GM21529 (cell line): ENCODE data around the gene CD55.

Experiments used
- ATAC-seq: cut with Tn5 transposase; IDR thresholded peaks from one replicate; pipeline ENCODE4 v1.9.1; 2021; ENCODE audit not compliant: unreplicated experiment

Gene CD55

DNA sequence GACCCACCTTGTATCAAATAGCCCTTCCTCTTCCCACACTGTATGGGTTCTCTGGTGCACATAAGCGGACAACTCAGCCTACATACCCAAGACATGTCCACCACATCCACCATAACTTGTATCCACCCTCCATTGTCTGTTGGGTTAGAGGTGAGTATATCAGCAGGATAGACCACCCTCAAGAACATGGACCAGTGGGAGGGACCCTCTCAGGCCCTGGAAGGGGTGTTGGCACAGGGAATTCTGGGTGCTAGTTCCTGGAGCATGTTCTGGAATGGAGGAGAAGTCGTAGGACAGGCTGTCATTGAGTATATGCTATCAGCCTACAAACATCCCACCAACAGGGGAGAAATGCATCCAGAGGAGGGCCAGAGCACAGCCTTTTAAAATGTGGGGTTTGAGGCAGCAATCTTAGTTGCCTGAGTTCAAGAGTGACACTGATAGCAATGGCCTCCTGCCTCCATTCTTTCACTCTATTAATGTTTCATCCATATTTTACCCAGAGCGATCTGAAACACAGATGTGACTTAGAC is 7.5 kb downstream of the CD55 start:
- no peak for ATAC-seq

DNA sequence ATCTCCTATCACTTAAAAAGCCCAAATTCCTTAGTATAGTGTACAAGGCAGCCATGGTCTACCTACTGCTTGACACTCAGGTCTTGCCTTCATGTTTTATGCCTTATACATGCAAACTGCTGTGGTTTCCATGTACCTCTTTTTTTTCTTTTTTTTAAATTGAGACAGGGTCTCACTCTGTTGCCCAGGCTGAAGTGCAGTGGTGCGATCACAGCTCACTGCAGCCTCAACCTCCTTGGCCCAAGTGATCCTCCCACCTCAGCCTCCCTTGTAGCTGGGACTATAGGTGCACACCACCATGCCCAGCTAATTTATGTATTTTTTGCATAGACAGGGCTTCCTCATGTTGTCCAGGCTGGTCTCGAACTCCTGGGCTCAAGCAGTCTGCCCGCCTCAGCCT is 8.0 kb downstream of the CD55 start:
- ATAC-seq, result no peak

DNA sequence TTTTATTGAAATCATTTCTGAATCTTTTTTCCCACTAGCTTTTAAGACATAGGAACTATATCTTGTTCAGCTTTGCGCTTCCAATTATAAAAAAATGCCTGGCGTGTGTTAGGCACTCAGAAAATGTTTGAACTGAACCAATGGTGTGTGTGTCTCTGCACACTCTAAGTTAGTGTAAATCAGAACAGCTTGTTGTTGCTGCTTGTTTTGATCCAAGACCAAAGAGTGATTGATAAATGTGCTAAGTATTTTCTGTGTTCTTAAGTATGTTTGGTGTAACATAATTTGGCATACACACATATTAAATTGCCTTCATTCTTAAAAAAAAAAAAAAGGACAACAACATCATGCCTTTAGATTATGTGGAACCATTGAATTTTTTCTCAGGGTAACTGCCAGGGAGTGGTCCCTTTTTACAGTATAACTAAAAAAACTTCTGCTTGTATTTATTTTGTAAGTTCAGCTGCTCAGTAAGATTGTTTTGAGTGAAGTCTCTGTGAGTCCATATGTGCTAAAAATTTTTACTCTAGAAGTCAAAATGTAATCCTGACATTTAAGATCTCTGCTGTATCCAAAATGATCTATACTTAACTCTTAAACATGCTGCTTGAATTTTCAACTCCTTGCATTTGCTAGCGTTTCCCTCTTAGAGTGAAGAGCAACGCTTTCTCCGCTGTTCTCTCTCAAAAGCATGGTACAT is 8.7 kb downstream of the CD55 start:
- ATAC-seq, result no peak

DNA sequence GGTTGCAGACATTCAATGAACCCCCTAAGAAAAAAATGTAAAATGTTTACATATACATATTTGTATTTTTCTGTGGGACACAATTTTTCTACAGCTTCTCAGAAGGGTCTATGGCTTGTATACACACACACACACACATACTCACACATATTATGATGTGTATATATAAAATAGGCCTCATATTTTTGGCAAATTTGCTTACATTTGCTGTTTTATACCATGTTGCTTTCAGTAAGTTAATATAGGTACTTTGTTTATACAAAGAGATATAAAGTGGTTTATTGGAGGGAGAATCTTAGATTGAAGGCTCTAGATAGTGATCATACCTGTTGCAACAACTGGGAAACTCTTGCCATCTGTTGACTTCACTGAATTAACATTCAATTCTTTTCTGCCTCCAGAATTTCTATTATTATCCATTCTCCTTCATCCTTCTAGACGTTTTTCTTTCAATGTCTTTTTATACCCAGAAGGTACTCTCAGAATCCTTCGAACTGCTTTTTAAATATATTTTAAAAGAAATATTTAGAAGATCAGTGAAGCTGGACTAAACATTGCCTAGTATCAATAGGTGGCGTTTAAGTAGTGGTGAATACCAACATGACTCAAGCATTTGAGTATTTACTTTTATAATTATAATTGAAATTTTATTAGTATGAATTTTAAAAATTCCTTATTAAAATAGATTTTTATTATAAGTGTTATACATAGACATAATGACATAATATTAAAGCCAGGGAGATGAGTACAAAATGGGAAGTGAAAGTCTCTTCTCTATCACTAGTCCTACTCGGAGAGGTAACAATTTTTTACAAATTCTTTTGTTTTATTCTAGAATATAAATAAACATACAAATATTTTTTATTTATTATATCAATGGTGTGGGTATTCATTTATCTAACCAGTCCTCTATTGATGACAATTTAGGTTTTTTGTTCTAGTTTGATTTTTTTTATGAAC is 10.2 kb downstream of the CD55 start:
- ATAC-seq, result no peak

DNA sequence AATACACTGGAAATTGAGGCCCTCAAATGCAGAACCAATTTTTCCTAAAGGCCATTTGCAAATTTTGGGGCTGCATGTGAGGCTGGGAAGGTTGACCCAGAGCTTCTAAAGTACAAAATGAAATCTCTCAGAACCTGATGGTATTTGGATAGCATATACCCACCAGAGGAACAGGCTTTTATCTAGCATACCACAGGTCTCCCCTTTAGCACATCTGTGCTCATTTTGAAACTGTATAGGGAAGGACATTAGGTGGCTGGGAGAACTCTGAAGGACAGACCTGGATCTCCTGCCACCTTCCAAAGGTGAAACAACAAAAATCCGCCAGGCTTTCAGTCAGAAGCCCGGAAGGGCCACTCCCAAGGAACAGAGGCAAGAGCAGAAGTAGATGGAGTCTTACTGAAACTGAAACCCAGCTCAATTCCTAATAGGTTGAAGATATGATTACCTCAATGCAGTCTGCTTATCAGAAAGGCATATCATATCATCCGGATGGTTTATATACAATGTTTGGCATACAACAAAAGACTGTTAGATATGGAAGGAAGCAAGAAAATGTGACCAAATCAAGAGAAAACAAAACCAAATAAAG is 11.6 kb downstream of the CD55 start:
- ATAC-seq, result no peak

DNA sequence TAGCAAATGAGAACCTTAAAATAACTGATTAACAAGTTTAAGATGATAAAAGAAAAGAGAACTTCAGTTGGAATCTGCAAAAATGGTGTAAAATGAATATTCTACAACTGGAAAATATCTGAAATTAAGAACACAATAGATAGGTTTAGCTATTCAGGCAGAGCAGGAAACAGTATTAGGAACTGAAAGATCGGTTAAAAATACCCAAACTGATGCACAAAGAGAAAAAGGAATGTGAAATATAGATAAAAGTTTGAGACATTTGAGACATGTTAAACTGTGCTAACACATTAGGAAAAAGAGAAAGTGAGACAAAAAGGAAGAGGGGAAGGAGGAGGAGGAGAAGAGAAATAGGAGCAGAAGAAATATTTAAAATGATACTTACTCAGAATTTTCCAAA is 12.1 kb downstream of the CD55 start:
- no peak for ATAC-seq

DNA sequence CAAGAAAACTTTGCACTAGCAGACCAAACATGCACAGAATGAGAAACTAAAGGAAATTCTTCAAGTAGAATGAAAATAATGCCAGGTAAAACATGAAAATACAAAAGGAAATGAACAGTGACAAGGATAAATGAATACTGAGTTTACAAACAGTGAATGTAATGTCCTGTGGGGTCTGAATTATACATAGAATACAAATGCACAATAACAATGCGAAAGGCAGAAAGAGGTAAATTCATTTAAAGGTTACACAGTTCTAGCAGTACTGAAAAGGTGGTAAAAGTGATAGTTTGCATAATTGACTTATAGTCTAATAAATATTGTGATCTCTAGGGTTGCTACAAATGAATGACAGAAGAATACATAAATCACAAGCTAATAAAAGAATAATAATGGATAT is 12.9 kb downstream of the CD55 start:
- ATAC-seq, result no peak

DNA sequence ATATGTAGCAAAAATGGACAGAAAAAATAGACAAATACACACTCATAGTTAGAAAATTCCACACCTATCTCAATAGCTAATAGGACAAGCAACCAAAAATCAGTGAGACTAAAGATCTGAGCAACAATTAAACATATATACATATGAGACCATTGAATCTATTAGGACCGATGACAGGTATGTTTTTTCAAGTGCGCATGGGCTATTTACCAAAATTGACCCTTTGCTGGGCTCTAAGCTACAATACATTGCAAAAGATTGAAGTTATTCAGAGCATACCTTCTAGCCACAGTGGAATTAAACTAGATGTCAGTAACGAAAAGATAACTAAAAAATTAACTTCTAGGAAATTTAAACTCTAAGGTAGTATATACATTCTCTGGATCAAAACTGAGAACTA is 13.7 kb downstream of the CD55 start:
- no peak for ATAC-seq

DNA sequence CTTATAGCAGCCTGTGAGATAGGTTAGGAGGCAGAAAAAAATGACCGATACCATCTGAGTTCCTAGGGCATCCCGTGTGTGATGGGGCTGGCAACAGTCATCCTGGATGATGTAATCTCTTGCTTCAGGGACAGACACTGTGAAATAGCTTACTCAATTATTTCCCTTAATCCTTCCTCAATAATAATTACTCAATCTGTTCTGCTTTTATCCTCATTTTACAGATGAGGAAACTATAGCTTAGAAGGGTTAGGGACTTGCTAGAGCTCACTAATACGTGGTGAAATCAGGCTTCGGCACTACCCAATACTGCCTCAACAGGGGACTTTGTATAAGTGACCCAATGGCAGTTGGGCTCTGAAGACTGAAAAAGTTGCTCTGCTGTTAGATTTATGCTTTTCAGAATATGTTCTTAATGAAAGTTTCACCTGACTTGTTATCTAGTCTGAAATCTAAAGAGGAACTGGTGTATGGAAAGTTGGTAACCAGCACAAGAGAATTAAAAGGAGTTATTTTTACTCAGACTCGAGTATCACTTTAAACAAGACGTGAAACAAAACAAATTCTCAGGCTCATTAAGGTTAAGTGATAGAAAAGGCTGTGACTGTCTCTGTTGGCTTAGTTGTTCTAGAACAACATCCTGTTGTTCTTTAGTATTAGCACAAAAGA is 14.4 kb downstream of the CD55 start:
- ATAC-seq, result peak; percentile 60

DNA sequence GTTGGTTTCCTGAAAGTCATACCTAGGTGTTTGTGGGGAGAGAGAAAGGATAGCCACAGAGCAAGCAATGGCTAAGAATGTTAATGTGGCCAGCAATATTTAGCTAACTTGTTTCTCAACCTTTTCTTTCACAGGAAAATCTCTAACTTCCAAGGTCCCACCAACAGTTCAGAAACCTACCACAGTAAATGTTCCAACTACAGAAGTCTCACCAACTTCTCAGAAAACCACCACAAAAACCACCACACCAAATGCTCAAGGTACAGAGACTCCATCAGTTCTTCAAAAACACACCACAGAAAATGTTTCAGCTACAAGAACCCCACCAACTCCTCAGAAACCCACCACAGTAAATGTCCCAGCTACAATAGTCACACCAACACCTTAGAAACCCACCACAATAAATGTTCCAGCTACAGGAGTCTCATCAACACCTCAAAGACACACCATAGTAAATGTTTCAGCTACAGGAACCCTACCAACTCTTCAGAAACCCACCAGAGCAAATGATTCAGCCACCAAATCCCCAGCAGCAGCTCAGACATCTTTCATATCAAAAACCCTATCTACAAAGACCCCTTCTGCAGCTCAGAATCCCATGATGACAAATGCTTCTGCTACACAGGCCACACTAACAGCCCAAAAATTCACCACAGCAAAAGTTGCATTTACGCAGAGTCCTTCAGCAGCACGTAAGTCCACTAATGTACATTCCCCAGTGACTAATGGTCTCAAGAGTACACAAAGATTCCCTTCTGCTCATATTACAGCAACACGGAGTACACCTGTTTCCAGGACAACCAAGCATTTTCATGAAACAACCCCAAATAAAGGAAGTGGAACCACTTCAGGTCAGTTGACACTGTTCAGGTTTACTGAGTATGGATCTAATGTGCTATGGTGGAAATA is 15.3 kb downstream of the CD55 start:
- peak; percentile 70 for ATAC-seq

DNA sequence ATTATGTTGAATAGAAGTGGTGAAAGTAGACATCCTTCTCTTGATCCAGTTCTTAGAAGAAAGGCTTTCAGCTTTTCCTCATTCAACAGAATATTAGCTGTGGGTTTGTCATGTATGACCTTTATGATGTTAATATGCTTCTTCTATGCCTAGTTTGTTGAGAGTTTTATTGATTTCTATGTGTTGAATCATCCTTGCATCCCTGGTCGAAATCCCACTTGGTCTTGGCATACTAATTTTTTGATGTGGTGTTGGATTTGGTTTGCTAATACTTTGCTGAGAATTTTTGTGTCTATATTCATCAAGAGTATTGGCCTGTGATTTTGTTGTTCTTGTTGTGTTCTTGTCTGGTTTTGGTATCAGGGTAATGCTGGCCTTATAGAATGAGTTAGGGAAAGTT is 20.9 kb downstream of the CD55 start:
- ATAC-seq, result no peak

DNA sequence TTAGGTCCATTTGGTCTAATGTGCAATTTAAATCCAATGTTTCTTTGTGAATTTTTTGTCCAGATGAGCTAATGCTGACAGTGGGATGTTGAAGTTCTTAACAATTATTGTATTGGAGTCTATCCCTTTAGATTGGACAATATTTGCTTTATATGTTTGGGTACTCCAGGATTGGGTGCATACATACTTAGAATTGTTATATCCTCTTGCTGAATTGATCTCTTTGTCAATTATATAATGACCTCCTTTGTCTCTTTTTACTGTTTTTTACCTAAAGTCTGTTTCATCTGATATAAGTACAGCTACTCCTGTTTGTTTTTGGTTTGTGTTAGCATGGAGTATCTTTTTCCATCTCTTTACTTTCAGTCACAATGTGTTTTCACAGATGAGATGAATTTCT is 22.2 kb downstream of the CD55 start:
- no peak for ATAC-seq

DNA sequence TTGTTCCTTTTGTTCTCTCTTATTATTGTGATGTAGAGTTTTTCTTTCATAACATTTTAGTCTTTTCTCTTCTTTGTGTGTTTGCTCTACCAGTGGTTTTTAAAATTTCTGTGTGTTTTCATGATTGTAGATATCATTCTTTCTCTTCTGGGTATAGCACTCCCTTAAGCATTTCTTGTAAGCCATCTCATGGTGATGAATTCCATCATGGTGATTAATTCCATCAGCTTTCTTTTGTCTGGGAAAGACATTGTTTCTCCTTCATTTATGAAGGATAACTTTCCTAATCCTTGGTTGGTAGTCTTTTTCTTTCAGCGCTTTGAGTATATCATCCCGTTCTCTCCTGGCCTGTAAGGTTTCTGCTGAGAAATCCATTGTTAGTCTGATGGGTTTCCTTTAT is 22.7 kb downstream of the CD55 start:
- no peak for ATAC-seq

DNA sequence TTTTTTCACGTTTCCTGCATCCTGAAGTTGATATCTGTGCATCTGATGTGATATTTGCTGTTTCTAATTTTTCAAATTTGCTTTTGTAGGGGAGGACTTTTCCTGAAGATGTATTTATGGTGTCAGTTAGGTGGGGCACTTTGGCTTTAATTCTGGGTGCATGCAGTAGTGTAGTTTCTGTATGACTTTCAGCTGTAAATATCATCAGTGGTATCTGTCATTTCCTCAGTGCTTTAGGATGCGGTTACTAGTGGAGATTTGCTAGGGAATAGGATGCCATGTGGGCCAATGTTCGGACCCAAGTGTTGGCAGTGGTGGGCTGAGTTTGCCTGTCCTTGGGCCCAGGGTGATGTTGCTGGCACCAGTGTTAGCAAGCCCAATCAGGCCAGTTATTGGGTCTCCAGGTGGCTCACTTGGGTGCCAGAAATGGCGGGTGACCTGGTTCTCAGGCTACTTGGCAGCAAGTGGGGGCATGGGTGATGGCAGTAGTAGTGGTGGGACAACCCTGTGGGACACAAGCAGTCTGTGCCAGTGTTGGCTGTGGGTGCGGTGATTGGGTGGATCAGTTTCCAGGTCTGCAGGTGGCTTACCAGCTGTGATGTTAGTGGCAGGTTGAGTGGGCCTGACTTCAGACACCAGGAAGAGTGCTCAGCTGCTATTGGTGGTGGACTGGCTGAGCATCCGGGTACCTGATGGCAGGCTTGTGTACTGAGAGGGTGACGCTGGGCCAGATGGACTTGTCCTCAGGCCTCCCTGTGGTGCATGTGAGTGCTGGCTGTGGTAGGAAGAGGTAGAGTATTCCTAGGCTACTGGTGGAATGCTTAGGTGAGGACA is 24.4 kb downstream of the CD55 start:
- no peak for ATAC-seq

DNA sequence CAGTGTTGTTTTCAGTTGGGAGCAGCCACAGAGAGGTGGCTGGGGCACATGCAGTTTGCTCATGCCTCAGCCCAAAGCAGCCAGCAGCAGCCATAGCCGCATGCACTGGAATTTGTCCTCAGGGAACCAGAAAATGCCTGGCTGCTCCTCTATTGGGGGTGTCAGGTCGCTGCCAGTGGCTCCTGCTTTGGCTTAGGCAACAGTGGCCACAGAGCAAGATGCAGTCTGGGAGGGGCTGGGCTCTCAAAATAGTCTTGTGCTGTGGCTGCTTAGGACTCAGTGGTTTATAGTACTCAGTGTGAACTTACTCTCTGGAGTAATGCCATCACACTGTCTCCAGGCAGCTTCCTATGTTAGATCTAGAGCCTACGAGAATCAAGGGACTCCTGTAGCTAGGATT is 25.0 kb downstream of the CD55 start:
- no peak for ATAC-seq

DNA sequence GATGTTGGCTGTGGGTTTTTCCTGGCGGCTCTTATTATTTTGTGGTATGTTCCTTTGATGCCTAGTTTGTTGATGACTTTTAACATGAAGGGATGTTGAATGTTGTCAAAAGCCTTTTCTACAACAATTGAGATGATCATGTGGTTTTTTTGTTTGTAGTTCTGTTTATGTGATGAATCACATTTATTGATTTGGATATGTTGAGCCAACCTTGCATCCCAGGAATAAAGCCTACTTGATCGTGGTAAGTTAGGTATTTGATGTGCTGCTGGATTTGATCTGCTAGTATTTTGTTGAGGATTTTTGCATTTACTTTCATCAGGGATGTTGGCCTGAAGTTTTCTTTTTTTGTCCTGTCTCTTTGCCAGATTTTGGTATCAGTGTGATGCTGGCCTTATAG is 28.5 kb downstream of the CD55 start:
- no peak for ATAC-seq

DNA sequence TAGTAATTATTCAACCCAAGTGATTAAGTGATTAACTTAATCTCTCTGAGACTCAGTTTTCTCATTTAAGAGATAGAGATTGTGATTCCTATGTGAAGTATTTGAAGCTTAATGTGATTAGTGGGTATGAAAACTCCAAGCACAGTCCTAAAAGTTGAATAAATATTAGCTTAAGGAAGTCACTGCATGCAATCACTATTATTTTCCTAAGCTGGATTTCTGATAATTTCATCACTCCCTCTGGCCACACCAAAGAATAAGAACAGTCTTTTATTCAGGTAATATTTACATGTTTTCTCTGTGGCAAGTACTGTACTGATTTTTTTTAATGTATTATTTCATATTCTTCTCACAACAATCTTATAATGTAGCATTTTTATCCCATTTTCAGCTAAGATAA is 31.1 kb downstream of the CD55 start:
- no peak for ATAC-seq

DNA sequence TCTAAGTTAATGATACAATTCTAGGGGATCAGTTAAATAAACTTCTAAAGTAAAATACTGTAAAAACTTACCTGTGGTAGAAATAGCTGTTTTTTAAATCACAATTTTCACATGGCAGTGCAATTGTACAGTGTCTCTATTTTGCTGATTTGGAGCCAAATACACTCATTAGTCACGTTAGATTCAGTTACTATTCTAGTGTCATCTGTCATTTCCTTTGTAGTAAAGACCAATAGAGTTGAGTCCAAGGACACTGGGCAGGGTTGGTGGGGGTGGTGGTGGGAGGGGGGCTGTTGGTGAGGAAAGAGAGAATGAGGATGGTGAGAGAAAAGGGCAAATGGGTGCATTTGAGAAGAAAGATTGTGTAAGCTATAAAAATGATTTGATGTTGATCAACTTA is 33.6 kb downstream of the CD55 start:
- ATAC-seq, result peak; percentile 53
